HepG2 (cell line): Measurements from ENCODE around the gene WDR47. TPM values are rescaled to one million over a fixed set of nuclear protein-coding genes. Genes with fewer than 3 reads are reported as not detected.

ENCODE experiments used
- AGO2 ChIP-seq: fragments of 200-400 bp; formaldehyde crosslinking; optimal IDR thresholded peaks from 2 replicates; pipeline ENCODE3; 2017; ENCODE audit warnings: mild to moderate bottlenecking, low read depth, low read length, moderate library complexity
- ATM ChIP-seq: fragments of 450-650 bp; IDR thresholded peaks from 2 replicates; pipeline ENCODE4 v1.7.1; 2017; ENCODE audit warnings: mild to moderate bottlenecking, borderline replicate concordance
- FOXO1 ChIP-seq: sonication (generic); formaldehyde crosslinking; IDR thresholded peaks from 2 replicates; pipeline ENCODE4 v1.4.0; 2020; ENCODE audit warnings: missing genetic modification reagents
- HNF4A ChIP-seq: sonication (generic); formaldehyde crosslinking; IDR thresholded peaks from 2 replicates; pipeline ENCODE4 v1.4.0; 2020; ENCODE audit warnings: missing genetic modification reagents
- HNRNPL ChIP-seq: fragments of 200-400 bp; formaldehyde crosslinking; IDR thresholded peaks from 2 replicates; pipeline ENCODE4 v1.6.1; 2017; ENCODE audit warnings: mild to moderate bottlenecking, low read depth, low read length
- IKZF4 ChIP-seq: sonication (generic); formaldehyde crosslinking; IDR thresholded peaks from 2 replicates; pipeline ENCODE4 v1.5.1; 2020; ENCODE audit warnings: borderline replicate concordance, mild to moderate bottlenecking, low read depth, missing genetic modification reagents; ENCODE audit errors: not compliant biosample characterization
- KDM2A ChIP-seq: sonication (generic); formaldehyde crosslinking; IDR thresholded peaks from 2 replicates; pipeline ENCODE4 v1.4.0; 2020; ENCODE audit warnings: low read depth, missing genetic modification reagents, borderline replicate concordance
- PAF1 ChIP-seq: IDR thresholded peaks from 2 replicates; pipeline ENCODE4 v1.6.1; 2016; ENCODE audit warnings: missing genetic modification reagents, missing compliant biosample characterization
- REST ChIP-seq, 2 experiments: IDR thresholded peaks; 2 replicates each; pipeline ENCODE4 v1.6.1; 2011 to 2012; ENCODE audit warnings: low read length in 2 of 2, borderline replicate concordance in 1 of 2, low read depth in 1 of 2, mild to moderate bottlenecking in 1 of 2, moderate library complexity in 1 of 2
- RFXAP ChIP-seq: sonication (generic); formaldehyde crosslinking; IDR thresholded peaks from 2 replicates; pipeline ENCODE4 v1.4.0; 2020; ENCODE audit warnings: missing genetic modification reagents, borderline replicate concordance
- RORA ChIP-seq: sonication (generic); formaldehyde crosslinking; IDR thresholded peaks from 2 replicates; pipeline ENCODE4 v1.5.0; 2020; ENCODE audit warnings: mild to moderate bottlenecking, missing genetic modification reagents, moderate library complexity
- SAP130 ChIP-seq: IDR thresholded peaks from 2 replicates; pipeline ENCODE4 v1.6.1; 2016; ENCODE audit warnings: low read depth
- SMARCC2 ChIP-seq: fragments of 450-650 bp; IDR thresholded peaks from 2 replicates; pipeline ENCODE4 v1.6.1; 2017; ENCODE audit warnings: antibody characterized with exemption, mild to moderate bottlenecking
- U2AF2 ChIP-seq: fragments of 200-400 bp; formaldehyde crosslinking; IDR thresholded peaks from 2 replicates; pipeline ENCODE4 v1.6.1; 2017; ENCODE audit warnings: low read depth, mild to moderate bottlenecking, low read length
- ZBTB3 ChIP-seq: sonication (generic); formaldehyde crosslinking; IDR thresholded peaks from 2 replicates; pipeline ENCODE4 v1.4.0; 2020; ENCODE audit warnings: low read depth, mild to moderate bottlenecking, moderate library complexity, missing genetic modification reagents, borderline replicate concordance
- ZNF160 ChIP-seq: sonication (generic); formaldehyde crosslinking; IDR thresholded peaks from 2 replicates; pipeline ENCODE4 v1.8.0; 2022; ENCODE audit warnings: mild to moderate bottlenecking, inconsistent platforms, missing genetic modification reagents
- ZNF20 ChIP-seq: sonication (generic); formaldehyde crosslinking; IDR thresholded peaks from 2 replicates; pipeline ENCODE4 v1.4.0; 2020; ENCODE audit warnings: mild to moderate bottlenecking, moderate library complexity, missing genetic modification reagents
- ZNF224 ChIP-seq: sonication (generic); formaldehyde crosslinking; IDR thresholded peaks from 2 replicates; pipeline ENCODE4 v1.5.0; 2020; ENCODE audit warnings: mild to moderate bottlenecking, missing genetic modification reagents
- ZNF33B ChIP-seq: sonication (generic); formaldehyde crosslinking; IDR thresholded peaks from 2 replicates; pipeline ENCODE4 v1.5.1; 2020; ENCODE audit warnings: mild to moderate bottlenecking, missing genetic modification reagents
- ZNF34 ChIP-seq: sonication (generic); formaldehyde crosslinking; IDR thresholded peaks from 2 replicates; pipeline ENCODE4 v1.4.0; 2020; ENCODE audit warnings: mild to moderate bottlenecking, missing genetic modification reagents, borderline replicate concordance
- ZNF549 ChIP-seq: sonication (generic); formaldehyde crosslinking; IDR thresholded peaks from 2 replicates; pipeline ENCODE4 v1.5.0; 2020; ENCODE audit warnings: missing genetic modification reagents
- ZNF768 ChIP-seq: sonication (generic); formaldehyde crosslinking; IDR thresholded peaks from 2 replicates; pipeline ENCODE4 v1.4.0; 2020; ENCODE audit warnings: missing genetic modification reagents
- polyA plus RNA-seq, 8 experiments: library from polyadenylated mRNA; depleted of rRNA in 3 of 8; stranded (reverse) in 7 of 8; unstranded in 1 of 8; fragments of >200 nt; fragmentation: Illumina TruSeq in 4 of 8; extraction: Trizol in 4 of 8; gene quantifications; 2 replicates each; pipeline versions ENCODE4 v1.2.1 to v1.2.3, GENCODE V29; 2011 to 2016; ENCODE audit warnings: low read depth in 4 of 8, missing spikeins in 1 of 8, mixed read lengths in 1 of 8; ENCODE audit not compliant: insufficient read depth in 1 of 8
- total RNA-seq, 5 experiments: library from RNA; depleted of rRNA; stranded (reverse); fragments of >200 nt; fragmentation: Illumina TruSeq; extraction: Trizol; gene quantifications; 2 replicates each; pipeline ENCODE4 v1.2.3, GENCODE V29; 2016; ENCODE audit warnings: low read depth in 1 of 5
- TF ChIP-seq, protein P1 (sequence below): sonication (generic); formaldehyde crosslinking; IDR thresholded peaks from 2 replicates; pipeline ENCODE4 v1.5.0; 2020; ENCODE audit warnings: missing genetic modification reagents
- TF ChIP-seq, protein P2 (sequence below): sonication (generic); formaldehyde crosslinking; IDR thresholded peaks from 2 replicates; pipeline ENCODE4 v1.5.0; 2020; ENCODE audit warnings: mild to moderate bottlenecking, missing genetic modification reagents

The WDR47 gene
- total and polyA plus RNA-seq, 2 of the 13 experiments (the other 11 are each of a cell fraction or from before 2014, with no cell fraction given), result 4.3 to 5.9 TPM

- TF ChIP-seq REST (IDR thresholded peaks at IDR 0.05; ENCODE audit: borderline replicate concordance in 1 of 2, low read depth in 1 of 2, low read length in 2 of 2) (no peak; a peak in 1 of 4 replicates), ZNF224 (CRISPR knock-in tag) (no peak), AGO2 (peak; percentile 81), IKZF4 (peak; percentile 61), ZNF768 (peak; percentile 67; the same call in 1 of the 2 replicates), ZBTB3 (CRISPR knock-in tag) (no peak), RORA (CRISPR knock-in tag) (no peak), SAP130 (peak; percentile 95), HNRNPL (no peak), ZNF33B (CRISPR knock-in tag) (no peak), RFXAP (no peak), ZNF20 (CRISPR knock-in tag) (no peak), U2AF2 (no peak), ZNF549 (CRISPR knock-in tag) (no peak), SMARCC2 (no peak), ZNF160 (CRISPR knock-in tag) (peak; percentile 64; the same call in 1 of the 2 replicates), ZNF34 (CRISPR knock-in tag) (no peak), PAF1 (CRISPR knock-in tag) (no peak), KDM2A (peak; percentile 81), ATM (no peak), FOXO1 (CRISPR knock-in tag) (peak; percentile 47; the same call in 1 of the 2 replicates), HNF4A (CRISPR knock-in tag) (no peak)
- TF ChIP-seq, protein P1, sequence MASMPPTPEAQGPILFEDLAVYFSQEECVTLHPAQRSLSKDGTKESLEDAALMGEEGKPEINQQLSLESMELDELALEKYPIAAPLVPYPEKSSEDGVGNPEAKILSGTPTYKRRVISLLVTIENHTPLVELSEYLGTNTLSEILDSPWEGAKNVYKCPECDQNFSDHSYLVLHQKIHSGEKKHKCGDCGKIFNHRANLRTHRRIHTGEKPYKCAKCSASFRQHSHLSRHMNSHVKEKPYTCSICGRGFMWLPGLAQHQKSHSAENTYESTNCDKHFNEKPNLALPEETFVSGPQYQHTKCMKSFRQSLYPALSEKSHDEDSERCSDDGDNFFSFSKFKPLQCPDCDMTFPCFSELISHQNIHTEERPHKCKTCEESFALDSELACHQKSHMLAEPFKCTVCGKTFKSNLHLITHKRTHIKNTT (CRISPR knock-in tag), result no peak
- TF ChIP-seq, protein P2, sequence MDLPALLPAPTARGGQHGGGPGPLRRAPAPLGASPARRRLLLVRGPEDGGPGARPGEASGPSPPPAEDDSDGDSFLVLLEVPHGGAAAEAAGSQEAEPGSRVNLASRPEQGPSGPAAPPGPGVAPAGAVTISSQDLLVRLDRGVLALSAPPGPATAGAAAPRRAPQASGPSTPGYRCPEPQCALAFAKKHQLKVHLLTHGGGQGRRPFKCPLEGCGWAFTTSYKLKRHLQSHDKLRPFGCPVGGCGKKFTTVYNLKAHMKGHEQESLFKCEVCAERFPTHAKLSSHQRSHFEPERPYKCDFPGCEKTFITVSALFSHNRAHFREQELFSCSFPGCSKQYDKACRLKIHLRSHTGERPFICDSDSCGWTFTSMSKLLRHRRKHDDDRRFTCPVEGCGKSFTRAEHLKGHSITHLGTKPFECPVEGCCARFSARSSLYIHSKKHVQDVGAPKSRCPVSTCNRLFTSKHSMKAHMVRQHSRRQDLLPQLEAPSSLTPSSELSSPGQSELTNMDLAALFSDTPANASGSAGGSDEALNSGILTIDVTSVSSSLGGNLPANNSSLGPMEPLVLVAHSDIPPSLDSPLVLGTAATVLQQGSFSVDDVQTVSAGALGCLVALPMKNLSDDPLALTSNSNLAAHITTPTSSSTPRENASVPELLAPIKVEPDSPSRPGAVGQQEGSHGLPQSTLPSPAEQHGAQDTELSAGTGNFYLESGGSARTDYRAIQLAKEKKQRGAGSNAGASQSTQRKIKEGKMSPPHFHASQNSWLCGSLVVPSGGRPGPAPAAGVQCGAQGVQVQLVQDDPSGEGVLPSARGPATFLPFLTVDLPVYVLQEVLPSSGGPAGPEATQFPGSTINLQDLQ (CRISPR knock-in tag), result peak; percentile 61; the same call in 1 of the 2 replicates
Observed at GRCh38 chr1:108963052-108963686, 78.7 kb downstream of the WDR47 start, which contains the start of gene CLCC1 (continued).
